SK-N-SH (cell line): ENCODE measurements around the gene UCK2. TPM values are rescaled to one million over a fixed set of nuclear protein-coding genes. Genes with fewer than 3 reads are reported as not detected.

Source experiments
- CTCF ChIP-seq: fragments of 200-600 bp; sonication (generic); IDR thresholded peaks from 2 replicates; pipeline ENCODE4 v1.6.1; 2017; ENCODE audit warnings: antibody characterized with exemption, mild to moderate bottlenecking, moderate library complexity
- GABPA ChIP-seq: IDR thresholded peaks from 2 replicates; pipeline ENCODE4 v1.4.0; 2012; ENCODE audit warnings: low read depth, mild to moderate bottlenecking
- IRF3 ChIP-seq: fragments of 150-350 bp; IDR thresholded peaks from 2 replicates; pipeline ENCODE4 v1.6.1; 2016; ENCODE audit warnings: mild to moderate bottlenecking, low read depth, low read length
- MEF2A ChIP-seq: IDR thresholded peaks from 2 replicates; pipeline ENCODE4 v1.4.0; 2012; ENCODE audit warnings: low read depth, borderline replicate concordance
- NRF1 ChIP-seq: IDR thresholded peaks from 2 replicates; pipeline ENCODE4 v1.6.1; 2012; ENCODE audit warnings: low read depth, mild to moderate bottlenecking, low read length
- PBX3 ChIP-seq: IDR thresholded peaks from 2 replicates; pipeline ENCODE4; 2012
- POLR2AphosphoS5 ChIP-seq: IDR thresholded peaks from 2 replicates; pipeline ENCODE4 v1.6.1; 2012; ENCODE audit warnings: low read depth, low read length
- RCOR1 ChIP-seq: fragments of 150-350 bp; IDR thresholded peaks from 2 replicates; pipeline ENCODE4 v1.6.1; 2017; ENCODE audit warnings: antibody characterized with exemption, low read length
- REST ChIP-seq: IDR thresholded peaks from 2 replicates; pipeline ENCODE4 v1.6.1; 2012; ENCODE audit warnings: mild to moderate bottlenecking, low read depth, low read length, moderate library complexity
- TAF1 ChIP-seq: IDR thresholded peaks from 2 replicates; pipeline ENCODE4 v1.6.1; 2012; ENCODE audit warnings: low read depth, mild to moderate bottlenecking, low read length, moderate library complexity, borderline replicate concordance
- TEAD4 ChIP-seq: IDR thresholded peaks from 2 replicates; pipeline ENCODE4 v1.4.0; 2012; ENCODE audit warnings: mild to moderate bottlenecking, borderline replicate concordance; ENCODE audit not compliant: insufficient read depth
- USF1 ChIP-seq: IDR thresholded peaks from 2 replicates; pipeline ENCODE4 v1.4.0; 2012; ENCODE audit warnings: low read depth, borderline replicate concordance
- polyA plus RNA-seq, 3 experiments: library from polyadenylated mRNA; depleted of rRNA; stranded (reverse); fragments of >200 nt; gene quantifications; 2 replicates each; pipeline ENCODE4 v1.2.3, GENCODE V29; 2012

UCK2 gene
- polyA plus RNA-seq, 1 of the 3 experiments (the other 2 are of a cell fraction), result 53.7 TPM

- no peak for TF ChIP-seq REST
- no peak for TF ChIP-seq RCOR1
- TF ChIP-seq USF1, result no peak
- TF ChIP-seq POLR2AphosphoS5, result no peak
- TF ChIP-seq TAF1, result no peak
- no peak for TF ChIP-seq PBX3
- no peak for TF ChIP-seq IRF3
- 0 out of 2 replicates have a peak, but pooled peaks have one; percentile 7 for TF ChIP-seq GABPA
- TF ChIP-seq CTCF, result no peak
- no peak for TF ChIP-seq MEF2A
- TF ChIP-seq NRF1, result no peak
- no peak for TF ChIP-seq TEAD4
Observed at GRCh38 chr1:165903672-165904071, 76.3 kb downstream of the UCK2 start (continued).
